GM19397 (cell line): Measurements from ENCODE around the gene EXOC6B.

Experiments
- ATAC-seq: cut with Tn5 transposase; IDR thresholded peaks from one replicate; pipeline ENCODE4 v1.9.1; 2021; ENCODE audit warnings: mild to moderate bottlenecking, moderate library complexity; ENCODE audit not compliant: unreplicated experiment

The EXOC6B gene

DNA sequence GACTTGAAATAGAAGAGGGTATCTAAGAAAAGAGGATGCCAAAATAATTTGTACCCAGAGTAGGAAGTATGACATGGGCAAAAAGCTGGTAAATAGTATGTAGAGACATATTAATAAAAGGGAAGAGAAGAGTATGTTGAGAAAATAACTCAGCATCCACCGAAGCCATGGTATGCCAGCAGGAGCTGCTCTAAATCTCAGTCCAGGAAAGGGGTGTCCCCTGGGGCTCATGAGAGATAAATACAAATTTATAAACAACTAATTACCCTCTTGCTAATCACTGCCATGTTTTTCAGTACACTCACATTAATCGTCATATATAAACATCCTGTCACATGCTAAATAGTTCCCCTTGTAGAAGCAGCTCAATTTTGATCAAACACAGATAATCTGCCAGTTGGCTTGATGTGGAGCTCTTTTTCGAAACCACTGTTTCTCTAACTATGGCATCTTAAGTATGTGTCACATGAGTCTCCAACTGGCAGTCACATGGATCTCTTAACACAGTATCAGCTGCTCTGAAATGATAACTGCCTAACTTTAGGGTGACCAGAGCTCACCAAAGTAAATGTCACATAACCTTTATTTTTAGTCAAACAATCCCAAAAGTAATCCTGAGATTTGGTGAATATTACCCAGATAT lies 31.9 kb downstream of the EXOC6B start:
- no peak for ATAC-seq

DNA sequence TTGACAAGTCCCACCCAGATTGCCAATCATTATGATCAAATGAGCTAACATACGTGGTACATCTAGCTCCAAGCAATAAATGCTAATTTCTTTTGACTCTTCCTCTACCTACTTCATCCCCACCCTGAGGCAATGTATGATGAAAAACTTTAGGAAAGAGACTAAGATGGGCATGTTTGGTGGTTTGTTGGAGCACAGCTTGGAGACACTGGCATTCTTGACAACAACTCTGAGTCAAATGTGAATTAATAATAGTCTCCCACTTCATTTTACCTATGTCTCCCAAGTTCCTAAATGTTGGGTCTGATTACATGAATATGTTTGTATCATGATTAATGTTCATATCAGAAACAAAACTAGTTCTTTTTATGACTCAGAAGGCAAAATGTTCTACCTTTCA lies 36.6 kb downstream of the EXOC6B start:
- ATAC-seq, result no peak

DNA sequence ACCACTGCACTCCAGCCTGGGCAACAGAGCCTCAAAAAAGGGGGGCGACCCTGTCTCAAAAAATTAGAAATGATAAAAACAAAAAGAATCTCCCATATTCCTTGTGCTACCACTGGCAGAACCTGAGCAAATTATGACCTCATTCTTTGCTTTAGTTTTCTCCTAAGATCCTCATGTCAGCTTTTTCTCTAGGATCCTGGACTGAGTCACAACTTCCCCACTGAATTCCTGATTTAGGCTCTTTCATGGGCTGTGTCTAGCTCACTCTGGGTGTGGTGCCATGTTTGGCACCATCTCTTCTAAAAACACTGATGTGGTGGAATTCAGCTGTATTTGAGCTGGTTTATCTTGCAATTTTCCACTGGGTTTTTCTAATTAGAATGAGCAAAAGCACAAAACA lies 37.1 kb downstream of the EXOC6B start:
- ATAC-seq, result no peak

DNA sequence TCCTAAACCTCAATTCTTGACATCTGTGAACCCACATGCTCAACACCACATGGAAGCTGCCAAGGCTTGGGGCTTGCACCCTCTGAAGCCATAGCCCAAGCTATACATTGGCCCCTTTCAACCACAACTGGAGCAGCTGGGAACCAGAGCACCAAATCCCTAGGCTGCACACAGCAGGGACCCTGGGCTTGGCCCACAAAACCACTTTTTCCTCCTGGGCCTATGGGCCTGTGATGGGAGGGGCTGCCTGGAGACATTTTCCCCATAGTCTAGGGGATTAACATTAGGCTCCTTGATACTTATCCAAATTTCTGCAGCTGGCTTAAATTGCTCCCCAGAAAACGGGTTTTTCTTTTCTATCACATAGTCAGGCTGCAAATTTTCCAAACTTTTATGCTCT lies 40.3 kb downstream of the EXOC6B start:
- no peak for ATAC-seq

DNA sequence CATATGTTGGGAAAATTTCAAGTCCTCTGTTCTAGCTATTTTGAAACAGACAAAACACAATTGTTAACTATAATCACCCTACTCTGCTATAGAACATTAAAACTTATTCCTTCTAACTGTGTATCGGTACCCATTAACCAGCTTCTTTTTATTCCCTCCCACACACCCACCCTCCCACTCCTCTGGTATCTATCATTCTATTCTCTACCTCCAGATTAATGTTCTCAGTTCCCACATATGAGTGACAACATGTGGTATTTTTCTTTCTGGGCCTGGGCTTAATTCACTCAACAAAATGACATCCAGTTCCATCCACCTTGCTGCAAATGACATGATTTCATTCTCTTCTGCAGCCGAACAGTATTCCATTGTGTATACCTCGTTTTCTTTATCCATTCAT lies 43.3 kb downstream of the EXOC6B start:
- no peak for ATAC-seq

DNA sequence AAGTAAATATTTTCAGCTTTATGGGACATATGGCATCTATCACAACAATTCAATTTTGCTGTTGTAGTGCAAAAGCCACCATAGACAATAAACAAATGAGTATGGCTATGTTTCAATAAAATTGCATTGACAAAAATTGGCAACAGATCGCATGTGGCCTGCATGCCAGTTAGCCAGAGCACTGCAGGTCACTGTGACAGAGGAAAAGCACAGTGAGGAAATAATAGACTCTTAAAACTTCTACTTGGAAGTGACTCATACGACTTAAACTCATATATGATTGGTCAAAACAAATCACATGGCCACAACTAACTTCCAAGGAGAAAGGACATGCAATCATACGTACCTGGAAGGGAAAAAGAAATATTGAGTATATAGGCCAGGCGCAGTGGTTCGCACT lies 44.4 kb downstream of the EXOC6B start:
- no peak for ATAC-seq

DNA sequence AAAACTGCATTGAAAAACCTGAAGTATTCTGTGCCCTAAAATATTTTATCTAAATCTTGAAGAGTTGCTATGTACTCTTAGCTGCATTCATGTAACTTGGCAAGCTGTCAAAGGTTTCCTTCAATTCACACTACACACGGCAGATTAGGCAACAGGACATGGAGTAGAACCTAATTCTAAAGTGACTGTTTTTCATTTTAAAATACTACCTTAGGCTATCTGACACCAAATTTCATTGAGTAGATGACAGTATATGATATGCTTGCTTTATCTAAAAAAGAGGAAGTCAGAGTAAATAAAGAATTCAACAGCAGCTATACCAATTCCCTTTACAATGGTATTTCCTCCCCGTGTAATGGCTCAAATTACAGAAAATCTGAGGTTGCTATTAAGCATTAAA lies 45.4 kb downstream of the EXOC6B start:
- no peak for ATAC-seq

DNA sequence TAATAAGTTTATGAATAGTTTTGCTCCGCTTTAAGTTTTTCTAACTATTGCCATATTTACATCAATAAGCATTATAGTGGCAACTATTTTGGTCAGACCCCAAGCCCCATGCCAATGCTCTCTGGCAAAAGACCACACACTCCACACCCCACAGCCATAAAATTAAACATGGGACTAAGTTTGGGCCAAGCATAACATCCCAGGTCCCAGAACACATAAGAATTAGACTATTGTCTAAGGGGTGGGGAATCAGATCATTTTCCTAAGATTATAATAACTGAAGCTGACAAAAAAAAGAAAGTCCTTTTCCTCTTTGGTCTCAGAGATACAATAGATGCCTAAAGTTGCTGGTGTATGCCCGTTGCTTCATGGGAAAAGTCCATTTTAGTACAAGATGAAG lies 46.3 kb downstream of the EXOC6B start:
- ATAC-seq, result no peak

DNA sequence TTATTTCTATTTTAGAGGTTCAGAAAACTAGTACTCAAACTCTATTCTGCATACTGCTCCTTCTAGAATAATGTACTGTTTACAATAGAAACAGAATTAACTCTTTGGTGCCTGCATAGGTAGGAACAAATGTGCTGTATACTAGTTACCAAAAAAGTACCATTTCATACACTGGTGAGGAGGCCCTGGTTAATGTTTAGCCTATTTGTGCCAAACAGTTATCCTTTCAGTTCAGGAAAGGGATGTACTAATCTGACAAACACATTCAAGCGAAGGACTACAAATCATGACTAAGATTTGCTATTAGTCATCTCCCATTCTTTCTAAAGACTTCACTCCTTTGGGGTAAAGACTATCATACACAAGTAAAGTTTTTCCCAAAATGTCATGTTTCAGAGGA lies 47.4 kb downstream of the EXOC6B start:
- no peak for ATAC-seq

DNA sequence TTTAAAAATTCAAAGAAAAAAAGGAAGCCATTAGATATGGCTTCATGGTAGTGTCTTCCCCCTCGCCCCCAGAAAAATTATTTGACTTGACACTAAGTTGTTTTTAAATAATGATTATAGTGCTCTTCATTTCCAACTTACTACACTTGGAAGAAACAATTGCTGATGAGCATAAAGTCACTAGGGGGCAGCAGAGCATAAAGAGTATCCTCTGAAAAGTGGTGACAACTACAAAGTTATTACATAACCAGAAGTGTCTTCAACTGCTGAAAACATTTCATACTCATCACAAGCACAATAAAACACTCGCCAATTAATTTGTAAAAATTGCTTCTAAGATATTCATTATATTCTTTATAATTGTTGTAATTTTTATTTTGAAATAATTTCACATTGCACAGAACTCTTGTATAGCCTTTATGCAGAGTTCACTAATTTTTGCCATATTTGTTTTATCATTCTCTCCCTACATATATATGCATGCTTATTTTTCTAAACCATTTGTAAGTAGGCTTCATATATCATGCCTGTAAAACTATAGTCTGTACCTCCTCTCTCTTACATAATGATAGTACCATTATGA lies 54.9 kb downstream of the EXOC6B start:
- no peak for ATAC-seq

DNA sequence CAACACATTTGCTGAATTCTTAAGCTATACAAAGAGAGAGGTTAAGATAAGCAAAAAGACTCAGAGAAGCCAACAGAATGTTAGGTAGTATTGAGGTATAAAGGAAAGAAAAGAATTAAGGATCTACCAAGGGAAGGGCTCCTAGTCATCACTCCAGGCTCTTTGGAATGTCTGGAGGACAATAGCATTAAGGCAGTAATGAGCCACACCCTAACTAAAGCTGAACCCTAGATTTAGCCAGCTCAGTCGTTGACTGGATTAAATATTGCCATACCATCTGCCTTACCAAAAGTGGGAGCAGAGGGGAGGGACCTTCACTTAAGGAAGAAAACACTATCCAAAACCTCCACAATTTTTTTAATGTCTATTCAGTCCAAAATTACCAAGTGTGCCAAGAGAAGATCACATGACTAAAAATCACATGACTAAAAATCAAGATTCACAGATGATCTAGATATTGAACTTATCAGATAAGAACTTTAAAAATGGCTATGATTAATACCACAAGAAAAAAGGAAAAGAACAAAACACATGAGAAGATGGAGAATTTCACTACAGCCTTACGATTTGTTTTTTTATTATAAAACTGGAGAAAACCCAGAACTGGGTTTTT lies 59.7 kb downstream of the EXOC6B start:
- ATAC-seq, result no peak

DNA sequence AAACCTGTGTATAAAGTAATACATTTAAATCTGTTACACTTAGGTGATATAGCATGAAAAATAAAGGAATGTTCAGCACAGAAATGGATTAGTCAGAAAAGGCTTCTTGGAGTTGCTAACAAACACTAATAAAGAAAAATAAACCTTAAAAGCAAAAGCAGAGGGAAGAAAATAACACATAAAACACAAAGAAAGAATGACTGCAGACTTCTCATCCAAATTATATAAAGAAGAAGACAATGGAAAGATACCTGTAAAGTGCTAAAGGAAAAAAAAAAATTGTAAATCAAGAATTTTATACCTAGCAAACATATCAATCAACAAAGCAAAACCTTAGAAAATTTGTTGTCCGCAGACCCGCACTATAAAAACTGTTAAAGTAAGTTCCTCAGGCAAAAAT lies 63.6 kb downstream of the EXOC6B start:
- no peak for ATAC-seq

DNA sequence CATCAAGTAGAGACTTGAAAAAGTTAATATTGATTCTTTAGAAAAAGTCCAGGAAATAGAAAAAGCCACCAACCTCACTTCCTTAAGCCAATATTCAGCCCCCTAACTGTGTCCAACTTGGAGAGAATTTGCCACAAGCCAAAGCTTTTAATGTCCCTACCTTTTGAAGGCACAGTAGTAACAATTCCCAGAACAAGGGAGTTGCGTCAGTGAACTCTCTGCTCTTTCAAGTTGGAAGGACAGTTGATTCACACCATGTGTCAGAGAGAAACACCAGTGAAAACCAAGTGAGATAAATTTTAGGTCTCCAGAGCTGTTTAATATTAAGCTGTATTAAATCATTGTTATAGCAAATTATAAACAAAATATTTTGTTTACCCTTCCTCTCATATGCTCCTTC lies 66.1 kb downstream of the EXOC6B start:
- ATAC-seq, result no peak

DNA sequence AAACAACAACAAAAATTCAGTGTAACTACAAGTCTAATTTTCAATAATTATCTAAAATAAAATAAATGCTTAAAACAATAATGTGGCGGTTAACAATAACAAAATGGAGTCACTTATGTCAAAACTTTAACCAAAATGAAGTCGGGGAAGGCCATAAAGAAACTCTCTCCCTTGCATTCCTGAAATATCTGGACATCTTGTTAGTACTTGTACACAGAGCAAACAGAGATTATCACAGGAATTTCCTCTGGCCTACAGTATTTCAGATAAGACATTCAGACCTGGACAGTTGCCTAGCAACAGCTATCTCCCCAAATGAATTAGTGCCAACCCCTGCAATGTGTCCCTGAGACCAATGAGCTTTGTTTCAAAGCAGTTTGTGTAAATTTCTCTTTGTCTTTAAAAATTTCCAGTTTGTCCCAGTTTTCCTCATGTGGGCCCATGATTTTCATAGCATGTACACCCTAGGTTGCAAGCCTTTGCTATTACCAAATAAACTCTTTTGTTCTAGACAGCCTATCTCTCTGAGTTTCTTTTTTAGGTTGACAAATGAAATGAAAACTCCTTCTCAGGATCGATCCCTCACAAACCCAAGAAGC lies 68.6 kb downstream of the EXOC6B start:
- no peak for ATAC-seq

DNA sequence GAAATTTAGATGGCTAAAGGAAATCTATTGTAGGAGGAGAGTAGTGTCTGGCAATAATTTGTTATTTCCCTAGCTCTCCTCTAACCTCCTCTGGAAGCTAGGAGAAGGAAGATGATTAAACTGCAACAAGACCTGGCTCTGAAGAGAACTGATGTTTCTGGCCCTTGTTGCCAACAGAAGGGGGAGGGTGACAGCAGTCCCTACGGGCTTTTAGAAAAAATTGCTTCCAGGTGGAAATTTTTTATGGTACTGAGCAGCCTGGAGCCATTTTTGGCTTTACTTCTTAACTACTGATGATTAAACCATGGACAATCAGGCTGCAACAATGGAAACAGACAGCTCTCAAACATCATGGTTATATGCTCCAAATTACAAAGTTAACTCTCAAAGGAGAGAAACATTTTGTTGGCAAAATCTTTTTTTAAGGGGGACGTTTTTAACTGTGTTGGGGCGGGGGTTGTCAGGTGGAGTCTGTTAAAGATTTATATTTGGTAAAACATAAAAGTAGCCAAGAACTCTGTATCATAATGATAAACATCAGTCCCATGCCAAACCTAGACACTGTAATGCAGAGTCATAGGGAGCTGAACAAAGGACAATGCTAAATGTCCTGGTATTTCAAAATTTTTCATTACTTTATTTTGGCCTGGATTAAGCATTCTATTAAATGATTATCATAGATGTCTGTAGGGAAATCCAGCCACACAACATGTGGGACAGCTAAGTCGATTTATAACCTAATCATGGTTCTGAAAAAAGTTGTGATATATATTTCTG lies 70.0 kb downstream of the EXOC6B start:
- no peak for ATAC-seq

DNA sequence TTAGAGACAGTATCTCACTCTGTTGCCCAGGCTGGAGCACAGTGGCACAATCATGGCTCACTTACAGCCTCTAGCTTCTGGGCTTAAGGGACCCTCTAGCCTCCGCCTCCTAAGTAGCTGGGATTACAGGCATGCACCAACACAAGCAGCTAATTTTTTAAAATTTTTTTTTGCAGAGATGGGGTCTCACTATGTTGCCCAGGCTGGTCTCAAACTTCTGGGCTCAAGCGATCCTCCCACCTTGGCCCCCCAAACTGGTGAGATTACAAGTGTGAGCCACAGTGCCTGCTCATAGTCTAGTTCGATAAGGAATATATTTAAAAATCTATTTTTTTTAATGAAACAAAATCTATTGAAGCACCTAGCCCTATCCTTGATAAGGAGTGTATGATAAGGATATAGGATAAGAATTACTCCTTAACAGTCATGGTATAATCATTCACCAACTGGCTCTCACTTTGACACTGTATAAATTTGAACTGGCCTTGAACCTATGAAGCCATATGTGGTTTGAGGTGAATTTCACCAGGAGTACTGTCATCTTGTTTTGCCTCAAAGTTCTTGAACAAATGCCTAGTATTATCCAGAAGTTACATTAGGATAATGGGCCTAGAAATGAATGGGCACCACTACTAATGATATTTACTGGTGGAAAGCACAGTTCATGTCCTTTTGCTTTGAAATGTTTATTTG lies 71.1 kb downstream of the EXOC6B start:
- ATAC-seq, result no peak

DNA sequence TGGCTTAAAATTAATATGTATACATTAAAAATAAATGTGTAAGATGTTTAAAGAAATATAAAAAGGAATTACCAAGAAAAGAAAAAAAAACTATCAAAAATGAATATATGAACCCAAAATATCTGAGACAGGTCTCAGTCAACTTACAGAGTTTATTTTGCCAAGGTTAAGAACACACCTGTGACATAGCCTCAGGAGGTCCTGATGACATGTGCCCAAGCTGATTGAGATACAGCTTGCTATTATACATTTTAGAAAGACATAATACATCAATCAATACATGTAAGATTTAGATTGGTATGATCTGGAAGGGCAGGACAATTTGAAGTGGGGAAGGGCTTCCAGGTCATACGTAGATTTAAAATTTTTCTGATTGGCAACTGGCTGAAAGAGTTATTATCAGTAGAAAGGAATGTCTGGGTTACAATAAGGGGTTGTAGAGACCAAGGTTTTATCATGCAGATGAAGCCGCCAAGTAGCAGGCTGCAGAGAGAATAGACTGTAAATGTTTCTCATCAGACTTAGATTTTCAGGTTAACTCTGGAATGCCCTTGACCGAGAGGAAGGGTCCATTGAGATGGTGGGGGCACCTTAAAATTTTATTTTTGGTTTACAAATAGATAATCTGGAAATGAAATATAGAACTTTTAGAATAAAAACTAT lies 74.7 kb downstream of the EXOC6B start:
- no peak for ATAC-seq

DNA sequence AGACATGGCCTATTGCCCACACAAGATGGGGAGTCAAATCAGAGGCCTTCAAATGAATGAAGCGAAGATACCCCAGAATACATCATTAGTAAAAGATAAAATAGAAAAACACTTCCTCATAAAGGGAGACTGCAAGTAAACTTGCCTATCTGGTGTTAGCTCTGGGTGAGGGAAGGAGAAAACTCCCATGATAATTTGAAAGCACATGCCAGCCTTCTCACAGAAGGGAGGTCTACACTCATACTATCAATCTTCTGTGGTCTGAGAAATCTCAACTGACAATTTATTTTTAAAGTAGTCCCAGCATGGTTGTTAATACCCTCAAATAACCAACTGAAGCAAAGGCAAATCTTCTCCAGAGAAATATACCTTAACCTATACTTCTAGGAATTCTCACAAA lies 75.4 kb downstream of the EXOC6B start:
- no peak for ATAC-seq

DNA sequence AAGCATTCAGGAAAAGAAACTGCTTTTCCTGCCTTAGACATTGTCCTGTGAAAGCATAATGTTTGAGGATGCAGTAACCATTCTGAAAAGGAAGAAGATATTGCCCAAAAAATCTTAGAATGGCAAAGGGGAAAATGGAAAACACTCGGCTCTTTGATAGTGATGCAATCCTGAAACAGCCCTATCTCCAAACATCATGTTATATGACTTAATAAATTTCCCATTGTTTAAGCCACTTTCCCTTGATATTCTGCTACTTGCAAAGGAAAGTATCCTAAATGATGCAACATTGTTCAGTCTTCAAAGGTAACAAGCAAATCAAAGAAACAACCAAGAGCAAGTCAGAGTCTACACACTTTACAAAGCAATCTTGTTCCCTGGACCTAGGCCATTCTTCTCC lies 78.5 kb downstream of the EXOC6B start:
- no peak for ATAC-seq

DNA sequence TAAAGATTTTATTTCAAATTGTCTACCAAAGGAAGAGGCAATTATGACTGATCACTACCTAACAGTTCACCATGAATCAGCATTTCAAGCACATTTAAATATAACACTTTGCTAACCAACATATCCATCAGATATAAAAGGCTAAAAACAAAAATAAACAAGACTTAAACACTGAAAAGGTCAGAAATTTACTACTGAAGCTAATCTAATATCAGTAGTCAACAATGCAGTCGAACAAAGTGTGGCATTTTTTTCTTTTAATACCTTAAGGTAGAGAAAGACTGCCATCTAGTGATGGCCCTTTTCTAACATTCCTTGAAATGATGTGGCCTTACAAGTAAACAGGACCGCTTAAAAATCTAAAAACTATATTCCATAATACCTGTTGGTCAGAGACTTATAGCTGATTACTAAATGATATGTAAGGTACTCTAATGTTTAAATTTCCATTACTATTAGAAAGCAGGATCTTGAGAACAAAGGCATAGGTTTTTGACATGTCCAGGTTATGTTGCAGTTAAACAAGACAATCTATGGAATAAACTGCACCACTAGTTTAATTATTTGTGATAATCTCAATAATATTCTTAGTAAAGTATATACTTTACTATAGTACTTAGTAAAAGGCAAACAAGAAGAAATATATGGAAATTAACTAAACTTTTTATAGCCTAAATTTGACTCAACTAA lies 80.0 kb downstream of the EXOC6B start:
- no peak for ATAC-seq
